ENCODE measurements around the gene HBP1.
"Not testable (repeated sequence)": the region's sequence is repeated elsewhere in the genome, so short reads cannot be mapped to it uniquely, and the experiment has no call there.

Gene HBP1

GRCh38 chr7:107187774-107188173 lies 19.0 kb downstream of the HBP1 start:
- ATAC-seq, result no peak

- ATAC-seq, result no peak
These were observed 21.3 kb downstream of the HBP1 start for GRCh38 chr7:107190090-107190489.

- no peak for ATAC-seq
These were observed 25.2 kb downstream of the HBP1 start for GRCh38 chr7:107194052-107194451.

- no peak for ATAC-seq
These were observed 28.2 kb downstream of the HBP1 start for GRCh38 chr7:107196834-107197610.

- peak in 1 of 2 donors; percentile 53 for ATAC-seq
These were observed 33.1 kb downstream of the HBP1 start for GRCh38 chr7:107201795-107202450.

GRCh38 chr7:107203607-107204006 lies 34.8 kb downstream of the HBP1 start:
- no peak for ATAC-seq

- no peak for ATAC-seq
These were observed 37.3 kb downstream of the HBP1 start for GRCh38 chr7:107206136-107206535.

- ATAC-seq, result no peak
These were observed 37.9 kb downstream of the HBP1 start for GRCh38 chr7:107206706-107207105.

- no peak for ATAC-seq
These were observed 38.7 kb downstream of the HBP1 start for GRCh38 chr7:107207459-107207858.

GRCh38 chr7:107208024-107208521 lies 39.3 kb downstream of the HBP1 start:
- ATAC-seq, result no peak

- no peak for ATAC-seq
These were observed 39.8 kb downstream of the HBP1 start for GRCh38 chr7:107208563-107208962.

- ATAC-seq, result no peak
These were observed 40.8 kb downstream of the HBP1 start for GRCh38 chr7:107209565-107209964.

GRCh38 chr7:107210400-107210799 lies 41.6 kb downstream of the HBP1 start:
- no peak for ATAC-seq

GRCh38 chr7:107212725-107213124 lies 43.9 kb downstream of the HBP1 start:
- ATAC-seq, result no peak

- no peak for ATAC-seq
These were observed 44.5 kb downstream of the HBP1 start for GRCh38 chr7:107213193-107213788.

- no peak for ATAC-seq
These were observed 45.1 kb downstream of the HBP1 start for GRCh38 chr7:107213945-107214344.

- ATAC-seq, result no peak
These were observed 50.9 kb downstream of the HBP1 start for GRCh38 chr7:107219563-107220244.

- ATAC-seq, result no peak
These were observed 51.6 kb downstream of the HBP1 start for GRCh38 chr7:107220356-107220755.

GRCh38 chr7:107220806-107221205 lies 52.0 kb downstream of the HBP1 start:
- not testable (repeated sequence) for ATAC-seq

GRCh38 chr7:107224374-107225223 lies 55.8 kb downstream of the HBP1 start:
- ATAC-seq, result no peak

GRCh38 chr7:107228291-107228690 lies 59.5 kb downstream of the HBP1 start:
- no peak for ATAC-seq

- no peak for ATAC-seq
These were observed 61.5 kb downstream of the HBP1 start for GRCh38 chr7:107230334-107230733.

All from activated CD4-positive, CD25-positive, alpha-beta regulatory T cell treated with anti-CD3 and anti-CD28 coated beads, Interleukin-2, amount 50 U/mL, for 24 hours (primary cell).